ENCODE measurements around the gene TEPSIN.

DNA sequence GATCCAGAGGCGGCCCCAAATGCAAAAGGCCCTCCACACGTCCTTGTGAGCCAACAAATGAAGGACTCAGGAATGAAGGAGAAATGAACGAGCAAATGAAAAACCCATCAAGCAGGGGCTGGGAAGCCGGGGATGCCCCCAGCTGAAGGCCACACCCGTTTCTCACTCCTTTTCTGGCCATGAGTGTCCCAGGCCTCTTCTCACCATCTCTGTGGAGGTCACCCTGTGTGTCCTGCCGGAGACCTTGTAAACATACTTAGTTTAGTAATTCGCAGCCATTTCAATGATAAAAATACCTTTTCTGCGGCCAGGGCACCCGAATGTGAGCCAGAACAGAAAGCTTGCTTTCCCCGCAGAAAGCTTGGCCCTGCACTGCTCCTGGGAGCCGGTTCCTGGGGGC is 51.7 kb downstream of the TEPSIN start:
- TF ChIP-seq POLR2AphosphoS5 (IDR thresholded peaks at IDR 0.05), result no peak
- TF ChIP-seq CTCF (IDR thresholded peaks at IDR 0.05), result no peak
- no peak for TF ChIP-seq EP300 (IDR thresholded peaks at IDR 0.05)

Data from esophagus muscularis mucosa (tissue), 4 donors.